Activated CD4-positive, alpha-beta T cell treated with anti-CD3 and anti-CD28 coated beads, Interleukin-2, amount 50 U/mL, for 48 hours (primary cell): ENCODE measurements around the gene AKAP13.

Experiments
- DNase-seq, 2 experiments: peaks; one replicate each; pipeline ENCODE4 v3.0.0-alpha.2; 2020

The AKAP13 gene

GRCh38 chr15:85386261-85386660 is 5.9 kb downstream of the AKAP13 start:
- DNase-seq = no peak

GRCh38 chr15:85388566-85389305 is 8.3 kb downstream of the AKAP13 start:
- DNase-seq = no peak

- DNase-seq = no peak
These were observed 8.9 kb downstream of the AKAP13 start for GRCh38 chr15:85389306-85389650.

GRCh38 chr15:85389772-85390171 is 9.4 kb downstream of the AKAP13 start:
- DNase-seq = no peak

- no peak for DNase-seq
These were observed 12.8 kb downstream of the AKAP13 start for GRCh38 chr15:85393210-85393609.

GRCh38 chr15:85394554-85395333 is 14.3 kb downstream of the AKAP13 start:
- DNase-seq = no peak

DNA sequence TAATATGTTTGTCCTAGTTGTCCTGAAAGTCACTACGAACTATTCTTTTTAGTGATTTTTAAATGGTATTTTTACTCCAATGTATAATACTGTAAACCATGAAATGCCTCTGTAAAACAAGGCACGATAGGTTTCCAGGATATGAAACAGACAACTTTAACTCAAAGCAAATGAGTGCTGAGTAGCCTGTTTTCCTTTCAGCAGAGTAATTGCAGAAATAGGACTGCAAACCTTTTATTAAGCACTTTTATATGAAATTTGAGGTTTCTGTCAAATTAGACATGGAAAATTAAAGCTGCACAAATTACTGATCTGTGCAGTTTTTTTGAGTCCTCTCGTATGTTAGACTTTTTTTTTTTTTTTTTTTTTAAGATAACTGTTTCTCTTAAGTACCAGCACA is 16.2 kb downstream of the AKAP13 start:
- no peak for DNase-seq

DNA sequence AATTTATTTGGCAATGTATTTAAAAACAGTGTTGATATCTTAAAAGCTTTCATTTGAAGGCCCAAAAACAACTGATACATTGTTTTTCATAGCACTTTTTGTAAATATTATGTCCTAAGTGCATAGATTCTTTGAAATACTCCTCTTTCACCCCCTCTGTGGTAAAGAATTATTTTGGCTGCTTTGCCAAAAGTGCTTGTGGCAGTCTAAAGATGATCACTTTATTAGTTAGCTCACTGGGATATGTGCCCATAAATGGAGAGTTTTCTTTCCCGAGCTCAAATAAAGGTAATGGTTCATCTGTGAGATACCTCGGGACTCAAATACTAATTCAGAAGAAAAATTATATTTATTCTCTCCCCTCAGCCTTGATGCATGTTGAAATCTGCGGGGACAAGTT is 16.7 kb downstream of the AKAP13 start:
- no peak for DNase-seq

DNA sequence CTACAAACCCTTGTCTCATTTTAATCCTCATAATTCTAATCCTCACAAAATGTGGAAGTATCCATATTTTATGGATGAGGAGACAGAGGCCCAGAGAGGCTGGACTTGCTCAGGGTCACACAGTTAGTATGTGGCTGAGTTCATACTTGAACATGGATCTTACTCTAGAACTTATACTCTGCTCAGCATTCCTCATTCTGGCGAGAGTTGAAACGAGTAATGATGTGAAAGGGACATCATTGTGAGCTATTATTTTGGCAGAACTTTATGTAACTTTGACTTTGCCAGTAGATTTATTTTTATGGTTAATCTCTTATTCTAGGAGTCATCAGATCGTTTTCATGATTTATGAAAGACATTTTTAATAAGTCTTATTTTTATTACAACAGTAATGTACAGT is 17.5 kb downstream of the AKAP13 start:
- no peak for DNase-seq

- no peak for DNase-seq
These were observed 18.4 kb downstream of the AKAP13 start for GRCh38 chr15:85398822-85399221.

- no peak for DNase-seq
These were observed 19.2 kb downstream of the AKAP13 start for GRCh38 chr15:85399627-85400026.

GRCh38 chr15:85400606-85401005 is 20.2 kb downstream of the AKAP13 start:
- no peak for DNase-seq

- DNase-seq = no peak
These were observed 20.8 kb downstream of the AKAP13 start for GRCh38 chr15:85401108-85401774.

DNA sequence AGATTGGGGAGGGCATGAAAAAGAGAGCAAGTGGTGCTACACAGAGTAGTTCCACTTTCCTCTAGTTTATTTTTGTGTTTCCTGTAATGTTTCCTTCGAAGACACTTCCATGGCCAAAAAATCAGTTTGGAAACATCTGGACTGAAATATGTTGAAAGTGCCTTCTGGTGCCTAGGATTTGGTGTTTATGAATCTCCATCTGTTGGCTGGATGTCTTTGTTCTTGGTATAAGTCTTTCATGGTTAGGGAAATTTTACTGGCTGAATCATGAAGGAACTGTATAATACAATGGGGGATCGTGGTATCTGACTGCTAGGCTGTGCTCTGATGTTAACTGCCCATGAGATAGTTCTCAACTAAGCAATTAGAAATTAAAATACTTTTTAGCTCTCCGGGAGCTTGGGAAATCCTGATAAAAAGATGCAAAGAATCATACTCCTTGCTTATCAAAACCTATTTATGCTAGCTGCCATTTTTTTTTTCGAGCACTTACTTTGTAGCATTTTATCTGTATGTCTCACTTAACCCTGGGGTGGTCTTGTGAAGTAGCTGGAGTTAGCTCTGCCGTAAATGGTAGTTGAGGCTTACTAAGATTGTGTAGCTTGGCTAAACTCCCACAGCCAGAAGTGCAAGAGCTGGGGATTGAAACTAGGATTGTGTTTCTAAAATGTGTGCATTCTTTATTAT is 21.9 kb downstream of the AKAP13 start:
- DNase-seq = no peak

DNA sequence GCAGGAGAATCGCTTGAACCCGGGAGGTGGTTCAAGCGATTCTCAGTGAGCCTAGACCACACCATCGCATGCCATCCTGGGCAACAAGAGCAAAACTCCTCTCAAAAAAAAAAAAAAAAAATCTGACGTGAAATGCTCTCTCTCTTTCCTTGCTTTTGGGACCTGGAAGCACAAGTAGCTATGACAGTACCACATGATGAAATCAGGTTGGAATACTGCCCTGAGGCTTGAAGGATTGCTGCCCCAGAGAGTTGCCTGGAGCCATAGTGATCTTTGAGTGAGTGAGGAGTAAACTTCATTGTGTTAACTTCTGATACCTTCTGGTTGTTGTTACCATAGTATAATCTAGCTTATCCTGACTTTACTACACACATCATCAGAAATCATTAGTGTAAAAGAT is 23.3 kb downstream of the AKAP13 start:
- DNase-seq = no peak

- DNase-seq = no peak
These were observed 23.9 kb downstream of the AKAP13 start for GRCh38 chr15:85404176-85404917.

- DNase-seq = no peak
These were observed 24.8 kb downstream of the AKAP13 start for GRCh38 chr15:85404918-85405866.

DNA sequence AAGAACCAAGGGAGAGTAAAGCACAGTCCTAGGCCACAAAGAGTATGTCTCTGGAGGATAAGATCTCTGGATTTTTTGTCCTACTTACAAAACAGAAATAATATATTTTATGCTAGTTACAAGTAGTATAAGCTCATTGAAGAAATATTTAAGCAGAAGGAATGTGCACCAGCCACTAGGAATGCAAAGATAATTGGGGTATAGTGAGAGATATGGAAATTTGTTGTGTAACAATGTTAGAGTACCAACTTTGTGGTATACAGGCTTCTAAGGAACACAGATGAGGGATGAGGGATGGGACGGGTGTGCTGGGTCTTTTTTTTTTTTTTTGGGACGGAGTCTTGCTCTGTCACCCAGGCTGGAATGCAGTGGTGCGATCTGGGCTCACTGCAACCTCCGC is 26.5 kb downstream of the AKAP13 start:
- DNase-seq = no peak

GRCh38 chr15:85407421-85408269 is 27.2 kb downstream of the AKAP13 start:
- peak; percentile 32 to 49 for DNase-seq

GRCh38 chr15:85408270-85408746 is 27.9 kb downstream of the AKAP13 start:
- peak; percentile 20 to 27 for DNase-seq
